WERI-Rb-1 (cell line): ENCODE results near the gene CDH23.

Experiments
- DNase-seq: peaks from one replicate; pipeline ENCODE4 v3.0.0-alpha.2; 2020
- H3K27ac ChIP-seq: fragments of 250-450 bp; sonication (Bioruptor Pico); 2 replicates; pipeline ENCODE4 v1.5.1; 2020; ENCODE audit warnings: mild to moderate bottlenecking, moderate library complexity
- H3K27me3 ChIP-seq: fragments of 250-450 bp; sonication (Bioruptor Pico); 2 replicates; pipeline ENCODE4 v1.5.1; 2021; ENCODE audit warnings: mild to moderate bottlenecking, low read depth, moderate library complexity; ENCODE audit not compliant: insufficient read depth, severe bottlenecking
- H3K36me3 ChIP-seq: fragments of 250-450 bp; sonication (Bioruptor Pico); 2 replicates; pipeline ENCODE4 v1.5.1; 2020; ENCODE audit warnings: mild to moderate bottlenecking, moderate library complexity
- H3K4me3 ChIP-seq: 2 replicates; pipeline ENCODE4 v1.5.1; 2011; ENCODE audit warnings: low read depth, mild to moderate bottlenecking, control low read depth, low read length
- H3K9me3 ChIP-seq: fragments of 250-450 bp; sonication (Bioruptor Pico); 2 replicates; pipeline ENCODE4 v1.5.1; 2021; ENCODE audit warnings: mild to moderate bottlenecking, moderate library complexity; ENCODE audit not compliant: severe bottlenecking
- TF ChIP-seq, protein P1 (sequence below): IDR thresholded peaks from 2 replicates; pipeline ENCODE4 v1.5.1; 2011; ENCODE audit warnings: low read depth, mild to moderate bottlenecking, control low read depth, inconsistent platforms, low read length

The CDH23 gene

DNA sequence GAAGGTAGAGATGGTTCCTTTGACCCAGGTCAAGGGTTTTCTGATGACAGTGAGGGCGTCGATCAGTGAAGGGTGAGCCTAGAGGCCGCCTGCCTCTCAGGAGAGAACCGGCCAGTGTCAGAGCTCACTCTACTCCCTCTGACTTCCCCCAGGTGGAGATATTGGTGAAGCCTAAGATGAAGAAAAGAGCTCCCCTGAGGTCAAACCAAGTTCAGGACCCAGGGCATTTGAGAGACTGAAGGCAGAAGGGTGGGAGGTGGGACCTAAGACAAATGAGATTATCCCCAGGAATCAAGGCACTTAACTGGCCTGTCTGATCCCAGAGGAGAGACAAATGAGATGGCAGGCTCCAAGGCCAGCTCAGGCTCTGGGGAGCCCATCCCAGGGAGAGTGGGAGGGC, 104.7 kb downstream of the CDH23 start:
- peak overlapping the region; percentile 92 for H3K27ac ChIP-seq
- TF ChIP-seq, protein P1, sequence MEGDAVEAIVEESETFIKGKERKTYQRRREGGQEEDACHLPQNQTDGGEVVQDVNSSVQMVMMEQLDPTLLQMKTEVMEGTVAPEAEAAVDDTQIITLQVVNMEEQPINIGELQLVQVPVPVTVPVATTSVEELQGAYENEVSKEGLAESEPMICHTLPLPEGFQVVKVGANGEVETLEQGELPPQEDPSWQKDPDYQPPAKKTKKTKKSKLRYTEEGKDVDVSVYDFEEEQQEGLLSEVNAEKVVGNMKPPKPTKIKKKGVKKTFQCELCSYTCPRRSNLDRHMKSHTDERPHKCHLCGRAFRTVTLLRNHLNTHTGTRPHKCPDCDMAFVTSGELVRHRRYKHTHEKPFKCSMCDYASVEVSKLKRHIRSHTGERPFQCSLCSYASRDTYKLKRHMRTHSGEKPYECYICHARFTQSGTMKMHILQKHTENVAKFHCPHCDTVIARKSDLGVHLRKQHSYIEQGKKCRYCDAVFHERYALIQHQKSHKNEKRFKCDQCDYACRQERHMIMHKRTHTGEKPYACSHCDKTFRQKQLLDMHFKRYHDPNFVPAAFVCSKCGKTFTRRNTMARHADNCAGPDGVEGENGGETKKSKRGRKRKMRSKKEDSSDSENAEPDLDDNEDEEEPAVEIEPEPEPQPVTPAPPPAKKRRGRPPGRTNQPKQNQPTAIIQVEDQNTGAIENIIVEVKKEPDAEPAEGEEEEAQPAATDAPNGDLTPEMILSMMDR, result peak; percentile 56
- no peaks in the 10 kb centered on the region for H3K27me3 ChIP-seq
- H3K9me3 ChIP-seq, result no peaks in the 10 kb centered on the region
- H3K4me3 ChIP-seq, result no peak overlapping the region
- DNase-seq, result peak; percentile 90
- H3K36me3 ChIP-seq, result peaks cover 29% of the 10 kb centered on the region

DNA sequence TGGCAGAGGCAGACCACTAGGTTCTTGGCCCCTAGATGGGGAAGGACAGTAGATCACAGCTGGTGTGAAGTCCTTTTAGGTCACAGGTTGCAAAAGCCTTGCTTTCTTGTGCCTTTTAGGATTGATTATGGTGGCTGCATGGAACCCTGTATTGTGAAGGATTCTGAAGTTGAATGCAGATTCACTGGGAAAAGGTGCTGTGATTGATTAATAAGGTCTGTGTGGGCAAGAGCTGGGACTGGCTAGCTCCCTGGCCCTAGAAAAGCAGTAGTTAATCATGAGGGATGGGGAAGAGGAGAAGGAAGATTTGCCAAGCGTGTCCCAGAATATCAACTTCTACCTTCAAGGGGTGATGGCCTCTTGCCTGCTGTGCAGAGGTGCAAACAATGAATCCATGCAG, 105.5 kb downstream of the CDH23 start:
- Histone ChIP-seq H3K27me3 (no peaks in the 10 kb centered on the region), H3K27ac (peak overlapping the region; percentile 92), H3K4me3 (peak overlapping the region; percentile 4; the same call in 1 of the 2 replicates), H3K9me3 (no peaks in the 10 kb centered on the region), H3K36me3 (peaks cover 31% of the 10 kb centered on the region)
- TF ChIP-seq, protein P1, result no peak
- DNase-seq, result no peak

DNA sequence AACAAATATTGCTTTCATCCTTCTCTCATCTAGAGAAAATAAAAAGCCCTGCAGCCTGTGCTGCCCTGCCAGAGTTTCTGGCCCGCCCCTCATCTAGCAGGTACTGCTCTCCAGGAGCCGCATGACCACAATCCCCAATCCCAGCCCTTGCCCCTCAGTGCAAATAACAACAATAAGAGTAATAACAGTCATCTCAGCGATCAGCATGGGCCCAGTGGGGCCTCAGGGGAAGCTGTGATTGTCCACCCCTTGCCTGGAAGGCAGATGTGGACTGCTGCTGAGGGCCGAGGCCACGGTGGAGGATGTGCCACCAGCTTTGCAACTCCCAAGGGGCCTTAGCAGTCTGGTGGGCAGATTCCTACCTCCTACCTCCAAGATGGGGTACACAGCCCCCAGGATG, 106.1 kb downstream of the CDH23 start:
- DNase-seq, result no peak
- H3K27ac ChIP-seq, result peak overlapping the region; percentile 92
- H3K36me3 ChIP-seq, result peaks cover 28% of the 10 kb centered on the region
- no peak overlapping the region for H3K4me3 ChIP-seq
- no peaks in the 10 kb centered on the region for H3K9me3 ChIP-seq
- TF ChIP-seq, protein P1, result no peak
- H3K27me3 ChIP-seq, result no peaks in the 10 kb centered on the region

DNA sequence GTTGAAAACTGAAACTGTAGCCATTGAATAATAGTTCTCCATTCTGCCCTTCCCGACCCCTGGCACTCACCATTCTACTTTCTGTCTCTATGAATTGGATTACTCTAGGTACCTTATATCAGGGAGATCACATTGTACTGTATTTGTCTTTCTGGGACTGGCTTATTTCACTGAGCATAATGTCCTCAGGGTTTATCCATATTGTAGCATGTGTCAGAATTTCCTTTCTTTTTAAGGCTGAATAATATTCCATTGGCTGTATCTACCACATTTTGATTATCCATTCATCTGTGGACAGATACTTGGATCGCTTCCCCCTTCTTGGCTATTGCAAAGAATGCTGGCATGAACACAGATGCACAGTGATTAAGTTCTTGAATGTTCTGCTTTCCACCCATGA, 107.4 kb downstream of the CDH23 start:
- Histone ChIP-seq H3K4me3 (no peak overlapping the region), H3K27me3 (no peaks in the 10 kb centered on the region), H3K9me3 (no peaks in the 10 kb centered on the region), H3K36me3 (peaks cover 33% of the 10 kb centered on the region), H3K27ac (peak overlapping the region; percentile 92; the same call in 1 of the 2 replicates)
- TF ChIP-seq, protein P1, result no peak
- DNase-seq, result no peak

DNA sequence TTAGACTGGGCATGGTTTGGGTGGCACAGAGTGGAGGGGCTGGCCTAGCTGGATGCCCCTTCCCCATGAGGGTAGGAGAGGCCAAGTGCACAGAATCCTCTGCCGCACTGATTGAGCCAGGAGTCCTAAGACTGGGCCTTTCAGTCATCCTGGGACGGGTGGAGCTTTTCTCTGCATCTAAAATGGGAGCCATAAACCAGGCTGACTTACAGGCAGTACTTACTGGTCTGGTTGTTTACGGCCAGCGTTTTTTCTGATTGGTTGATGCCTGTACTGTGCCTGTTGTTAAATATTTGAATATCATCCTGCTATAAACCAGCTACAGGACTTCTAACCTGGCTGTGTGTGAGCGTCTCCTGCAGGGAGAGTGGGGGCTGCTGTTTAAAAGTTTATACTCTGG, 107.8 kb downstream of the CDH23 start:
- no peak for DNase-seq
- Histone ChIP-seq H3K27ac (0 out of 2 replicates have a peak overlapping the region, but pooled peaks have one; percentile 10), H3K9me3 (no peaks in the 10 kb centered on the region), H3K27me3 (no peaks in the 10 kb centered on the region), H3K4me3 (no peak overlapping the region), H3K36me3 (peaks cover 33% of the 10 kb centered on the region)
- TF ChIP-seq, protein P1, result no peak

DNA sequence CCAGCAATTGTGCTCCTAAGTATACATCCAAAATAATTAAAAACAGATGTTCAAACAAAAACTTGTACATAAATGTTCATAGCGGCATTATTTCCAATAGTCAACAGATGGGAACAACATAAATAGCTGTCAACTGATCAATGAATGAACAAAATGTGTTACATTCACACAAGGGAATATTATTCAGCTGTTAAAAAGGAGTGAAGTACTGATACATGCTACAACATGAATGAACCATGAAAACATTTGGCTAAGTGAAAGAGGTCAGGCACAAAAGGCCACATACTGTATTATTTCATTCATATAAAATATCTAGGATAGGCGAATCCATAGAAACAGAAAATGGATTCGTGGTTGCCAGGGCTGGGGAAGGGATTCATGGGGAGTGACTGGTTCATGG, 109.1 kb downstream of the CDH23 start:
- H3K4me3 ChIP-seq, result no peak overlapping the region
- H3K9me3 ChIP-seq, result no peaks in the 10 kb centered on the region
- DNase-seq, result no peak
- TF ChIP-seq, protein P1, result no peak
- H3K27ac ChIP-seq, result no peak overlapping the region
- H3K27me3 ChIP-seq, result no peaks in the 10 kb centered on the region
- H3K36me3 ChIP-seq, result peaks cover 46% of the 10 kb centered on the region
